ENCODE results near the gene THOC5.
"Not testable (repeated sequence)": the region's sequence is repeated elsewhere in the genome, so short reads cannot be mapped to it uniquely, and the experiment has no call there.

Gene THOC5

DNA sequence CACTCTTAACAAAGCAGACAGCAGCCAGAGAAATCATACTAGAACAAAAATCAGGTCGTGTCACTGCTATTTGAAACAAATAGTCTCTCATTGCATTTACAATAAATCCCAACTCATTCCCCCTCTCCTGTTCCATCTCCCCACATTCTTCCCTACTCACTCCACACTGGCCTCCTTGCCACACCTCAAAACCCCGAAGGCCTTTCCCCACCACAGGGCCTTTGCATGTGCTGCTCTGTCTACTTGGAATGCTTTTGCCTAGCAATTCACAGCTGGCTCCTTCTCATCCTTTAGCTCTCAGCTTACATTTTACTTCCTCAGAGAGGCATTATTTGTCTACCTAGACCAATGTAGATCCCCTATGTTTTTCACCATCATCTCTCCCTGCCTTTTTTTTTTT, 6.3 kb upstream of the THOC5 start:
- no peak for DNase-seq

DNA sequence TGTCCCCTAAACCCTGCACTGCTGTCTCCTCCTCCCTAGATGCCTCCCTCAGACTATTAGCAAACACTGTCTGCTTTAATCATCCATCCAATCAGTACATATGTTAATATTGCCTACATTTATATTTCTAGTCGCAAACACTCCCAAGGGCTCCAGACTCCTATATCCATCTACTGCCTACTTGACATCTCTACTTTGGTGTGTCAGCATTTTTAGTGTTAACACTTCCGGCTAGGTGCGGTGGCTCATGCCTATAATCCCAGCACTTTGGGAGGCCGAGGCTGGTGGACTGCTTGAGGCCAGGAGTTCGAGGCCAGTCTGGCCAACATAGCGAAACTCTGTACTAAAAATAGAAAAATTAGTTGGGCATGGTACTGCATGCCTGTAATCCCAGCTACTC, 5.5 kb upstream of the THOC5 start:
- DNase-seq: no peak

DNA sequence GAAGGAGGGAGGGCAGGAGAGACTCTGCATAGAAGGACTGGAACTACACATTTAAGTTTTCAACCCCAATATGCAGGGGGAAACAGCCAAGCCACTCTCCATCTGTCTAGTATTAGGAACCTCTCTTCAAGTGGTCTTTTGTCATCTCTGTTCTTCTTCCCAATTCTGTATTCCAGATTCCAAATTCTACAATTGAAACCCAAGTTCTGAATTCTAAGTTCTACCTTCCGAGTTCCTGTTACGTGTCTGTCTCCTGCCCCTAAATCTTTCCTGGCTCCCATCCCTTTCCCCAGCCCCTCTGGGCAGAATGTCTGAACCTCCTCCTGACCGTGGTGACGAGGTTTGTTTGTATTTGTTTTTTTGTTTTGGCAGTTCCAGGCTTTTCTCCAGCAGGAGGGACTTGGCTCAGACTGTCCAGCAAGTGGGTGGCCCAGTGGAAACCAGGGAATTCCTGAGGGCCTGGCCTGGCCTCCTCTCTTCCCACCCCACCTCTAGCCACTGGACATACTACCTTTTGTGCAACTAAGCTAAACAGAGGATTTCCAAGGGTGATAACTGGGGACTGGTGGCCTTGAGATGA, 1.6 kb upstream of the THOC5 start:
- no peak for DNase-seq

DNA sequence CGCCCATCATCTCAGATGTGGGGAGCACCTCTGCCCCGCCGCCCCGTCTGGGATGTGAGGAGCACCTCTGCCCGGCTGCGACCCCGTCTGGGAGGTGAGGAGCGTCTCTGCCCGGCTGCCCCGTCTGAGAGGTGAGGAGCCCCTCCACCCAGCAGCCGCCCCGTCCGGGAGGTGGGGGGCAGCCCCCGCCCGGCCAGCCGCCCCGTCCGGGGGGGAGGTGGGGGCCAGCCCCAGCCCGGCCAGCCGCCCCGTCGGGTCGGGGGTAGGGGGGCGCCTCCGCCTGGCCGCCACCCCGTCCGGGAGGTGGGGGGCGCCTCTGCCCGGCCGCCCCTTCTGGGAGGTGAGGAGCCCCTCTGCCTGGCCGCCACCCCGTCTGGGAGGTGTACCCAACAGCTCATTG, 1.2 kb downstream of the THOC5 start:
- not testable (repeated sequence) for DNase-seq

DNA sequence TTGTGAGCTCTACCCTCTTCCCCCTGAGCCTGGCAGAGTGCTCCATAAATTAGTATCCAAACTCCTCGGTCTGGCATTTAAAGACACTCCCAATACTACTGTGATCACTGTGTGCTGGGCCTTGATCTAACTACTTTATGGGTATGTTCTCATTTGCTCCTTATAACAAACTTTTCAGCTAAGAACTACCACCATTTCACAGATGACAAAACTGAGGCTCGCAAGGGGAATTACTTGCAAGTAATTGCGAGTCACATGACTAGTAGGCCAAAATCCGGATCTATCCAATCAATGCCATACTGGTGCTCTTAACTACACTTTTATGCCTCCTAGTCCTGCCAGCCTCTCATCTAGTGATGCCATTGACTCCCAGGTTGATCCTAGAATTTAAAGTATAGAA, 3.6 kb downstream of the THOC5 start:
- no peak for DNase-seq

DNA sequence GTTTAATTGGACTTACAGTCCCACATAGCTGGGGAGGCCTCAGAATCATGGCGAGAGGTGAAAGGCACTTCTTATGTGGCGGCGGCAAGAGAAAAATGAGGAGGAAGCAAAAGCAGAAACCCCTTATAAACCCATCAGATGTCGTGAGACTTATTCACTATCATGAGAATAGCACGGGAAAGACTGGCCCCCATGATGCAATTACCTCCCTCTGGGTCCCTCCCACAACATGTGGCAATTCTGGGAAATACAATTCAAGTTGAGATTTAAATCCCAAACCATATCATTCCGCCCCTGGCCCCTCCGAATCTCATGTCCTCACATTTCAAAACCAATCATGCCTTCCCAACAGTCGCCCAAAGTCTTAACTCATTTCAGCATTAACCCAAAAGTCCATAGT, 8.5 kb downstream of the THOC5 start:
- DNase-seq: not testable (repeated sequence)

DNA sequence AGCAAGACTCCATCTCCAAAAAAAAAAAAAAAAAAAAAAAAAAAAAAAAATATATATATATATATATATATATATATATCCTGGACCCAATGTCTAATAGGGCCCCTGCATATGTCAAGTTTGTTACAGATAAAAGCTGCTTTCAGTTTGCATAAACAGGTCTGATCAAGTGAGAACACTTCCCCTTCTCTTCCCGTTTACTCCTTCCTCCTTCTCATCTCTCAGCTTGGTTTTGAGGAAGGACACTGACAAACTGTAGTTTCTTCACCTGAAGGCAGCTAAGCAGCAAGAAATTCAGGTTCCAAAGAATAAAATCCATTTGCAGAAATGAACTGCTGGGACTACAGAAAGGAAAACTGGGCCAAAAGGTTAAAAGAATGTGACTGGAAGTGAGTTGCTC, 11.7 kb downstream of the THOC5 start:
- no peak for DNase-seq

DNA sequence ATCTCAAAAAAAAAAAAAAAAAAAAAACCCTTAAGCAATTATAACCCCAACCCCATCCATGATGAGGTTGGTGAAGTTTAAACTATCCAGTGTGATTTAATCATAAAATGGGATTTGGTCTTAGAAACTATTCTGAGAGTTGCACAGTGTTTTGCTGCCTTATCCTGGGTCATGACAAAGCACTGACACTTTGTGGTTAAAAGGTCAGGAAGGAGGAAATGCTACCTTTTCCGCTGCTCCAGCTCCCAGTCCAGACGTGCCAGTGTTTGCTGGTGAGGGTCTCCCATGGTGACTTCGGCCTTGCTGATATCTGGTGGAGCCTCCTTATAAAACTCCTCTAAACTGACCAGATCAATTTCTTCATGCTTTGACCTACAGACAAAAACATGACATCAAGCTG, 14.5 kb downstream of the THOC5 start:
- no peak for DNase-seq

DNA sequence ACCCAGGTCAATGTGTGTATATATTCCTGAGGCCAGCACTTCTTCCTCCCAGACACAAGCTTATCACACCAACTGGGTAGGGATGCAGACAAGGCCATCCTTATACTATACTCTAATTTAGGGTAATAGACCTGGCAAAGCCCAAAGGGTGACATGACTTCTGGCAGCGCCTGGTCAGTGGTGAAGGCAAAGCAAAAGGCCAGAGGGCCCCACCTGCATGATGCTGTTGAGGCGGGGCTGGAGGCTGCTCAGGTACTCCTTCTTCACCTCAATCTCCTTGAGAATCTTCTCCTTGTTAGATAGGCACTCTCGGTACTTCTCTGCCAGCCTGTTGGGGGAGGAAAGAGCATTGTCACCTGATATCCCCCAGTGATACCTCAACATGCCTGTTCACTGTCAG, 17.1 kb downstream of the THOC5 start:
- no peak for DNase-seq

DNA sequence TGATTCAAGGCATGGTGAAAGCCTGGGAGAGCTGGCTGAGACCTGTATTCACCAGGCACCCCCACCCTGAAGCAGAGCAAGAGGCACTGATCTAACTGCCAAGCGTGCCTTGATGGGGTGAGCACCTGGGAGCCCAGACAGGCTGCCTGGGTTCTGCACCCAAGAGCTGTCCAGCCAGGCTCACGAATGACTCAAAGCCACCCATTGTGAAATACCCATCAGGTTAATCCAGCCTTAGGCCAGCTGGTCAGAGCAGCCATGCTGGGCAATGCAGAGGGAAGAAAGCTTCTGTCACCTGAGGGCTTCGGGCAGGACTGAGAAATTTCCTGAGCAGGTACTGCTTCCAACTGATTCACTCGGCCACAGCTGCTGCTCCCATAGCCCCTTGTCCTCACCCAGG, 22.1 kb downstream of the THOC5 start:
- DNase-seq: no peak

DNA sequence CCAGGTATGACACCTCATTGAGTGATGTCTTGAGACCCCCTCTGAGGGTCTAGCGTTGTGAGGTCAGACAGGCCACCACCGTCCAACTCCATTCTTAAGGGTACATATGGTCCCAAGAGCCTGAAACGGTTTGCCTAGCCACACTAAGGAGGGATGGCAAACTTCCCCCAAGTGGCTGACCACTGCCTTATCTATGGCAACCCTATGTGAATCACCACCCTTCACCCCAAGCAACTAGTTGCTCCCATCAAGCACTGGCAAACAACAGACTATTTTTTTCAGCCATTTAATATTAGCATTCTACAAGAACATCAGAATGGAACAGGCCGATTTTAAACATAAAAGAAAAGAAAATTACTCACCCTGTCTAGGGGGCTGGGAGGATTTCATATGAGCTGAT, 22.8 kb downstream of the THOC5 start:
- no peak for DNase-seq

DNA sequence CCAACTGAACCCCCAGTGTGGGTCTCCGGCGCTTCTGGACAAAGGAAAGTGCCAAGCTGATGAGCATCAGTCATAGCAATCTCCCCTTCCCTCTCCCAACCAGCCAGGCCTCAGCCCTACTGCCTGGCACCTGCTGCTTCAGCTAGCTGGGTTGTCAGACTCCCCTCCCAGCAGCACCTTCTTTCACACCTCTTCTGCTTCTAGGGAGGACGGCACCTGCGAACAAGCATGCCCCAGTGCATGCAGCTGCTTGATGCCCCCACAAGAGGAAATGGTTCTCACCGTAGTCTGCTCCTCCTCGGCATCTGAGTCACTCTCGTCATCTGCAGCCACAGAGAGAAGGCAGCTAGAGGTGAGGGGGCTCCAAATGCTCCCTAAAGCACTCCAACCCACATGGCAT, 25.4 kb downstream of the THOC5 start:
- DNase-seq: no peak

DNA sequence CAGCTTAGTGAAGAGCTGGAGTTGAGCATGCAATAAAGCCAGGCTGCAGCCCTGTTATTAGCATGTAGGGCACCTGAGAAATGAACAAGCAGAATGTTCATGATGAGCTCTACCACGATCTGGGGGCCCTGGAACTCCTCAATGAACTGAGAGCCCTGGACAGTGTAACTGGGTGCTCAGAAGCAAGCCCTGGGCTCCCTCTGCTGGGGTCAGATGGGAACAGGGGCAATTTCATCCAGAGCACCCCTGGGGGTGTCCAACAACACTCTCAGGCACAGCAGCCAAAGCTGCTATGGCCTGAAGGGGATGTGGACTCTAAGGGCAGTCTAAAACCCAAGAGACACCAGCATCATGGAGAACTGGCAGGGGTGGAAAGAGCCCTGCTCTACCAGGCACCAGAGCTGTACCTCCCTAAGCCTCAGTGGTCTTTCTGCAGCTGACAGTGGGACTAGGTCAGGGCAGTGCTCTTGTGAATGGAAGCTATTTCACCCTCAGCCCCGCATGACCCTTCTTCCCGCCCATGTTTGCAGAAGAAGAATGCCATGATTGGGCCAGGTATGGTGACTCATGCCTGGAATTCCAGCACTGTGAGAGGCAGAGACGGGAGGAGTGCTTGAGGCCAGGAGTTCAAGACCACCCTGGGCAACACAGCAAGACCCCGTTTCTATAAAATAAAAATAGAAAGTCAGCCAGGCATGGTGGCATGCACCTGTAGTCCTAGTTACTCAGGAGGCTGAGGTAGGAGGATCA, 28.9 kb downstream of the THOC5 start:
- DNase-seq: no peak

DNA sequence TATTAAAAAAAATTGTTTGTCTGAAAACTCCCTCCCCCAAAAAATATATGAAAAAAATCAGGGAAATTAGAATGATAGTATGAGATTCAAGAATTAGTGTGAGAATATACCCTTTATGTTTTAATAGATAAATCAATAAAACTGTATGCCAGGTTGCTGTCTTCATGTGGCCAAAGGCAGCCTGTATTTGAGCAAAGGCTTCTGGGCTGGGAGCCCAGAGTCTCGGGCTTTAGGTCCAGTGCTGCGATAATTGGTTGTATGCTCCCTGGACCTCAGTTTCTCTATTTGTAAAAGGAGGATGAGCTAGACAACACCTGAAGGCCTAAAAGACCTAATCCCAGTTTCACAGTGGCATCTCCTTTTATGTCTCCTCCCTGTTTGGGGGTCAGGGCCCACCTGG, 29.8 kb downstream of the THOC5 start:
- no peak for DNase-seq

DNA sequence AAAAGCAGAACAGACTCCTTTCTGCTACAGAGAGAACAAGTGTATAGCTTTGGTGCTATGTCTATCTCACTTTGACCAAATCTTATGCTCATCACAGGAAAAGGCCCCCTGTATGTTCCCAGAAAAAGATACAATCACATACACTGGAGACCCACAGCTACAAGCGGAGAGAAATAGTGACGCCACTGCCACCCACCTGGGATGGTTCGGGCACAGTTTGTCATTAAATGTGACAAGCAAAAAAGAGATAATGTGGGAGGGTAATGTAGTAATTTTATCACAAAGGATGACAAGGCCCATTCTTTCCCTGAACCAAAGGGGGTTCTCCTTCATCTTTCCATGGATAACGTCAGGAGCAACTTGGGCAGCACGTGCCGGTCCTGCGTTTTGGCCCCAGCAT, 32.0 kb downstream of the THOC5 start:
- no peak for DNase-seq

DNA sequence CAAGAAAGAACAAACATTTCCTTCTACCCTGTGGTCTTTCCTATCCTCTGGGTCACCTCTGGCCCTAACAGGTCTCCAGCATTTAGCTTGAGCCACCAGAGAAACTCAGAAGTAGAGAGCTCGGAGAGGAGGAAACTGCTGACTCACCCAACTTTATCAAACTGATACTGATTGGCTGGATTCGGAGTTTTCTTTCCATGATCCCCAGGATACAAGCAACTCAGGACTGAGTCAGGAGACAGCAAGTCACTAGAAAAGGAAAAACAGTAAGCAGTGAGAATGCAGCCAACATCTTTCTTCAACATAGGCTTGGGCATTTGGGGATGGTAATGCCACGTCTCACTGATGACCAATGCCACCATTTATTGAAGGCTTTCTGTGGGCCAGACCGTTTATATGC, 32.7 kb downstream of the THOC5 start:
- no peak for DNase-seq

DNA sequence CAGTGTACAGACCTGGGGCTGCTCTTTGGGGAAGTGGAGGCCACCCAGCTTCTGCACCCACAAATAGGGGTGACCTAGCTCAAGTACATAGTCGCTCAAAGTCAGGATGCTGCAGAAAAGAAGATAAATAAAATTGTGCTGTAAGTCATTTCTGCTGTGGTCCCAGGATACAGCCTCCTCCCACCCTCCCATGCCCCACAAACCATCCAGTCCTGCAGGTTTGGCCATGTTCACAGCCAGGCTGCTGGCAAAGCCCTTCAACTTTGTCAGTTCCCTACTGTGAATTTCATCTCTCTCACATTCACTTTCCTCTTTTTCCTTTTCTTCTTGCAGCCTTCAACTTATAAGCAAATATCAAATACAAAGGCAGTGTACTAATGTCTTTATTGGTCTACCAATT, 33.6 kb downstream of the THOC5 start:
- no peak for DNase-seq

DNA sequence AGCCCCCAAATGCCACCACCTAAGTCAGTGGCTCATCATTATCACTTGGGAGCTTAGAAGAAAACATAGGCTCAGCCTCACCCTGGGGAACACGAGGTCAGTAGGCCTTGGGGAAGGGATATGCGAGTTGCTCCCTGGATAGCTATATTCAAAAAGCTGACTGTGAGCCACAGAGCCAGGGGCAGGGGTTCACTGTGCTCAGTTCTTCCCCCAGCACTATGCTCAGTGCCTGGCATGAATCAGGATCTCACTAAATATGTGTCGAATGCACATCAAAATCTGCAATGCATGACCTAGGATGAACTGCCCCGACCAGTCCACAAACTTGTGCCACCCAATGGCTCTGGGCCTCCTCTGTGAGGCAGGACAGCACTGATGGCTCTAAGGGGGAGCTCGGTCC, 35.1 kb downstream of the THOC5 start:
- DNase-seq: no peak

DNA sequence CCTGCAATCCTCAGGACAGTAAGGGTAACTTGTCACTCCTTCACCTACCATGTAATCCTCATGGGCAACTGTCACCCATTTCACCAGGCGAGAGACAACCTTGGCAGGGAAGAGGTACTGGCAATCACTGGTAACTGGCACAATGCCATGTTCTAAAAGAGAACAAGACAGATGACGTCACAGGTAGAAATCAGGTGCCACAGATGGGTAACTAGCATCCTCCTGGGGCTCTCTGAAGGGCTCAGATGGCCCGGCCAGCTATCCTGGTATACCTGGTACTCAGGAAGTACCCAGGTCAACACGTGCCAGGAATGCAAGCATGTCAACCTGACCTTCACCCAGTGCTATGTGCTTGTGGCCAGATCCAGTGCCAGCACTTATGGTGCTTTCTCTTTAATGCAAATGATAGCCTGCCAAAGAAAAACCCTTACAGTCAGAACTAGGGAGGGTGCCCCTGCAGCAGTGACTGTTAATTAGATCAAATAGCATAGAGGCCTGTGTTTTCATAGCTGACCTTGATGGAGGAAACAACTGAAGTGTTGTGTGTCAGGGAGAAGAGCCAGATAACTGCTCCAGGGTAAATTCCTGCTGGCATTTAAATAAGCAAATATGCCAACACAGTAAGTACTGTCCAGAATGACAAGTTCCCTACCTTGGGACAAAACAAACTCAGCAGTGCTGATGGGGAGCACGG, 36.2 kb downstream of the THOC5 start:
- DNase-seq: no peak

DNA sequence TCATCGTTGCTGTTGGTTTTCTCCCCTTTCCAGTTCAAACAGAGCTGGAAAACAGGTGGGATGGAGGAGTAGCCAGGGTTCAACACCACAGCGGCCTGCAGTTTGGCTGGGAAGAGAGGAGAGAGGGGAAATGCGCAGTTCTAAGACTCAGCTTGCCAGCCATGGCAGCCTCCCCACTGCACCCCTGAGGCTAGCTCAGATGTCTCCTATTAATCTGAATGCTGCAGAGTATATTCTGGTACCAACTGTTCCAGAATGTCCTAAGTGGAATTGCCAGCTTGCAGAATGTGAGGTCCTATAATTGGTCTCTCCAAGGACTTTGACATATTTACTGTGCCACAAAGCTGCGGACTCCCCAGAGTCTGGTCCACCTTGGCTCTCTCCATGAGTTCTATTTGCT, 41.5 kb downstream of the THOC5 start:
- DNase-seq: no peak

DNA sequence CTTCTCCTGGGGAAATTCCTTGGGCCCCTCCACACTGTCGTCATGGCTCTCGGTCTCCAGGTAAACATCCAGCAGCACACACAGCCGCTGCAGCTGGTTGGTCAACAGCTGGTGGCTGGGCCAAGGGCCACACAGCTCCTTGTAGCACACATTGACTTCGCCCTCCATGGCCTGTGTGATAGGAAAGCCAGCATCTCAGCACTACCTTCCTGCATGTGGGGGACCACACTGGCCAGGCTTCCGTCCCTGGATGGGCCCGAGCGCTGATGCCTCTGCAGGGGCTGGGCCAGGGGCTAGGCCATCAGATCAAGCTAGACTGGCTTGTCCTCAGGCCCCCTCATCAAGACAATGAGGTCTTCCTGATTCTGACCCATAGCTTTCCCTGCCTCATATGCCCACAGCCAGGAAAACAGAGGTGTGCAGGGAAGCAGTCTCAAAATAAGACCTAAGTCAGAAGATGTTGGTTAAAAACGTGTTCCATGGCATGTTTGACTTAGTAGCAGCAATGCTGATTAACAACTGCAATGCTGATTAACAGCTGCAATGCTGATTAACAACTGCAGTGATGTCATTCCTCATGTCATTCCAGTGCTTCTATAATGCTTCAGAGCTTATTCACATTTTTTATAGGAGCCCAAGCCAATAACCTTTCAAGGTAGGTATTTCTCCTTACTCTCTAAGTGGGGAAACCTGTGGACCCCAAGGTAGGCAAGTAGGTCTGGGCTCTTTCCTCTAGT, 42.3 kb downstream of the THOC5 start:
- no peak for DNase-seq

DNA sequence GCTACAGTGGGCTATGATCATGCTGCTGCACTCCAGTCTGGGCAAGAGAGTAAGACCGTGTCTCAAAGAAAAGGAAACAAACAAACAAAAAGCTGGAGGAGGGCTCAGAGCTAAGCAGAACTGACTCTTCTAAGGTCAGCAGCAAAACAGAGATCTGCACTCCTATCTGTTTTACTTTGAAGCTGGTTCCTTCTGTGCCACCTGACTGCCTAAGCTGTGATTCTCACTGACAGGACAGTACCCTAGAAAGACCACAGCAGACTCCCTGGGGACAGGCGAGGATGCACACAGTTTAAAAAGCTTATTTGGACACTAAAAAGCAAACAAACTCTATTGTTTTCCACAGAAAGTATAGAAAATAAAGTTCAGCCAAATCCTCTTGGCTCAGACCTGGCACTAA, 43.0 kb downstream of the THOC5 start:
- DNase-seq: no peak

DNA sequence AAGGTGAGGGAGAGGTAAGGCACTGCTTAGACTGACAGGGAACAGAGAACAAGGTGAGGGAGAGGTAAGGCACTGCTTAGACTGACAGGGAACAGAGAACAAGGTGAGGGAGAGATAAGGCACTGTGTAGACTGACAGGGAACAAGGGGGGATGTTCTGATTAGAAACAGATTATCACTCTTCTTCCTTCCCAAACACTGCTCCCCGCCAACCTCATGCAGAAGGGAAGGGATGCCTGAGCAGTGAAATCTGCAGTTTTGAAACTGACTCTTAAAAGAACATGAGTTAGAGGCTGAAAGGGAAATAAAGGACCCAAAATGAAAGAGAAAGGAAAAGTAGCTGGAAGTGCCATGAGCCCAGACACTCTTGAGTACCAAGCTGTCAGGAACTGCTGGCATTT, 43.7 kb downstream of the THOC5 start:
- DNase-seq: no peak

DNA sequence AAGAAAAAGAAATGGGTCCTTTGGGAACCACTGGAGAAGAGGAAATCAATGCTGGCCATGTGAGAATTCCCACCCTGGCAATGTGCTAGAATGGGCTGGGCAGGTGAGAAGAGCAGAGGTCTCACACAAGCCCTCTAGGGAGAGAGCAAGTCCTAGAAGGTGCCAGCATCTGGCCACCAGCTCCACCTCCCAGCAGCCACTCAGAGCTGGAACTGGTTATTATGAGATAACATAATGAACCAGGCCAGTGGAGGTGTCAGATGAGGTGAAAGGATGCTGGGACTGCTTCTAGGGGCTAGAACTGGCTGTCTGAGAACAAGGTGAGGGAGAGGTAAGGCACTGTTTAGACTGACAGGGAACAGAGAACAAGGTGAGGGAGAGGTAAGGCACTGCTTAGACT, 44.3 kb downstream of the THOC5 start:
- DNase-seq: no peak

All from NCI-H774 (cell line).